Stimulated activated CD8-positive, alpha-beta memory T cell treated with anti-CD3 and anti-CD28 coated beads, Interleukin-7, amount 100 ng/mL, for 48 hours (primary cell): ENCODE results near the gene PLEKHA1.

Experiments used
- DNase-seq, 2 donors: peaks; one replicate each; pipeline ENCODE4 v3.0.0-alpha.2; 2020; ENCODE audit warnings: low read depth in 1 of 2; ENCODE audit errors: extremely low read depth in 1 of 2

The PLEKHA1 gene

DNA sequence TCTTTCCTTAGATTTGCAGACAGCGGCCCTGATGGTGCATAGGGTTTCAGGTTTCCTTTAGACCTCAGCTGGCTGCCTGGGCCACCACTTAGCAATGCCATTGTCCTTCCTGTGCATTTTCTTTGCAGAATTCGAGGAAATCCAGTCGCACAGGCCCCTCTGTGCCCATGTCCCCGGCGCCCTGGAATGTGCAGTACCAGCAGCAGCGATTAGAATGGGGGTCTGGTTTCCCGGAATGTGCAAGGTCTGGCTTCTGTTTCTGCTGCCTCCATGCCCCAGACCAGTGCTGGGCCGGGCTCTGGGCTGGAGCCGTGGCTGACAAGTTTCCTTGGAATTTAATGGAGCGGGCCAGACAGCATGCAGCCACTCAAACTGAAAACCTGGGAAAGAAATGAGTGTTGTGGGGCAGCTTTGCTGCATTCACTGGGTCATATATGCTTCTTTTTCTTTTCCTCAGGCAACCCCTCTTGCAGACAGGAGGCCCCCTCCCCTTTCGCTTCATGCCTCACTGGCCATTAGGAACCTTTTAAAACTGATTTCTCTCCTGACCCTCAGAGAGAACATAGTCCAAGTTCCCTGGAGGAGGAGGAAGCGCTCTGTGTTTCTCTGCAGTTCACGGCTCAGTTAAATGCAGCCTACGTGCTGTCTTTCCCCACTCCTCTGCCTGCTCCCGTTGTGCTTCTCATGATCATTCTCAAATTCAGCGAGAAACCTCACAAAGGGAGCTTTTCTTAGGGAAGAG lies 101.3 kb downstream of the PLEKHA1 start:
- no peak for DNase-seq

DNA sequence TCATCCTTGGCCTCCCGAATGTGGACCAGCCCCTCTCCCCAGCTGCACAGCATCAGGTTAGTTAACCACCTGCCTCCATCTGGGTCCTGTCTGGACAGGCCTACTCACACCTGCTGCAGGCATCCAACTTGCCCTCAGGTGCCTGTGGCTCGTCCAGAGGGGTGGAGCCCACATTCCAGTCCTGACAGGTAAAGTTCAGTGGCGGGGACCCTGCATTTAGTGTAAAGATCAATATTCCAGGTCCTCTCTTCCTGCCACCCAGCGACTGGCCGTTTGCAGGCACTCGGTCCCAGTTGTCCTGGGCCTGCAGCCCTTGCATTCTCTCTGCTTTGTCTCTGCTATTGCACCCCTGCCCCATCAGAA lies 101.8 kb downstream of the PLEKHA1 start:
- no peak for DNase-seq

DNA sequence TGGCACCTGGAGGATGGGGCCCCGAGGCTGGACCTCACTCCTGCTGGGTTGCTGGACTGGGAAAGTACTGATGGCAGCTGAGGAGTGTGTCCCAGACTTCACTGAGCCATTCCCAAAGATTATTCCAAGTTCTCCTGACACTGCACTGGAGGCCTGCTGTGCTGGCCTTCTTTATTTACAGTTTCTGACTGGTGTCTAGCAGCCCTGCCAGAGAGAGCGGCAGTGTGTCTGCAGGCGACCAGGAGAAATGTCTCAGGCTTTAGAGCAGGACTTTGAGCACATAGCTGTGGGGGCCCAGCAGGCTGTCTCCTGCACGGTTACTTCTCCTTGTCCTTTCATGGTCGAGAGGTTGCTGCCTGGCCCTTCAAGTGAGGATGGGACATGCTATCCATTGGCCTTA lies 102.9 kb downstream of the PLEKHA1 start:
- DNase-seq: no peak

DNA sequence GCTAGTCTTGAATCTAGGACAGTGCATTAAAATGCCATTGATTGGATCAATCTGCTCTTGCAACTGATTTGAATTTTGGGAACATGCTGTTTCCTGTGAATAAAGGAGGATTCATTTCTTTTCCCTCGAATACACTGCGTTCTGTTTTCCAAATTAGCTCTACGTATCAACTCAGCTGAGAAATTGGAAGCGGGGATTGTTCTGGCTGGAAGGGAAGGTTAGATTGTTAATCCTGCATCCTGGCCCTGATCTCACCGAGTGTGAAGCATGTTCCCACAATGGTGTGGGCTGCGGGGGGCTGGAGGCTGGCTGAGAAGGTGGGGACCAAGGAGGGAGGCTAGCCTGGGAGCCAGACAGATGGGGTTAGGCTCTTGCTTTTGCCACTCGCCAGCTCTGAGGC lies 104.5 kb downstream of the PLEKHA1 start:
- DNase-seq: no peak

DNA sequence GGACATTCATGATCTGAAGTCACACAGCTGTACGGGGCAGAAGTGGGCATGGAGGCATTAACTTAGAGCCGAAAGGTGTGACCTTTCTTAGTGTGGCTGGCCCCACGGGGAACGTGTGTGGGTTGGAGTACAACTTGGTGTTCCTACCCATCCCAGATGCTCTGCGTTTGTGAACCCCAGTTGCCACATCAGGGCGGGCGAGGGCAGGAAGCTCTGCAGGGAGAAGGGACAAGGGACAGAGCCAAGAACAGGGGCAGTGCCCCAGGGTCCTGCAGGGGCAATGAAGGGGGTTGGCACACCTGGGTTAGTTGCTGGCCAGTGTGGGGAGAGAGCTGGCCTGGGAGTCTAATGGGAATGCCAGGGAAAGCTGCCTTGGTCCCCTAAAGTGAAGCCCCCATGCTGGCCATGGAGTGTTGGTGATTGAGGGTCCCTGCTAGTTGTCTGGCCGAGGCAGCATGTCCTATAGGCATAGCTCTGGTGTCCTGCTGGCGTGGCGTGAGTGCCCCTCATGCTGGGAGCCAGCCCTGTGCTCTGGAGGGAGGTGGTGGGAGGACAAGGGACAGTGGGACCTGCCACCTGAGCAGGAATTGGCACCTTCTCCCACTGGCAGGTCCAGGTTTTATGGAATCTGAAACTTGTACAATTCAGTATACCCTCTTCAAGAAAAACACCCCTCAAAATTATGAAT lies 105.8 kb downstream of the PLEKHA1 start:
- DNase-seq: no peak

DNA sequence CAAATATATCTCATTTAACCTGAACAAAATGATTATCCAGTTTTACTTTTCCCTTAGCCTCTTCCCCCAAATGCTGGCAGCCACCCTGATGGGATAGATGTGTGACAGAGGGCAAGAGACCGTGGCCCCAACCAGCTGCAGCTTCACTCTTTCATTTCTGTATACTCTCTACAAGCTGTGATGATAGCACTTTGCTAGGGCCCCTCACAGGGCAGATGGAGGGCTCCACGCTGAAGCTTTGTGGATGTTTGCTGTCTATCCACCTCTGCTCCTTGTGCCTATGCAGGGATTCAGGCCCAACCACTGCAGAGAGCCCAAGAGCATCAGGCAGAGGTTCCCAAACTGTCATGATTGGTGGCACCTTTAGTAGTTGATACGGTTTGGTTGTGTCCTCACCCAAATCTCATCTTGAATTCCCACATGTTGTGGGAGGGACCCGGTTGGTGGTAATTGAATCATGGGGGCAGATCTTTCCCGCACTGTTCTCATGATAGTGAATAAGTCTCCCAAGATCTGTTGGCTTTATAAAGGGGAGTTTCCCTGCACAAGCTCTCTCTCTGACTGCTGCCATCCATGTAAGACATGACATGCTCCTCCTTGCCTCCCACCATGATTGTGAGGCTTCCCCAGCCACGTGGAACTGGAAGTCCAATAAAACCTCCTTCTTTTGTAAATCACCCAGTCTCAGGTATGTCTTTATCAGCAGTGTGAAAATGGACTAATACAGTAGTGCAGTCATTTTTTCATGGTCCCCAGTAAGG lies 107.0 kb downstream of the PLEKHA1 start:
- no peak for DNase-seq
